Left kidney (tissue), 1 donor: Measurements from ENCODE around the gene CLNS1A. TPM values are rescaled to one million over a fixed set of nuclear protein-coding genes. Genes with fewer than 3 reads are reported as not detected.

Experiments used
- polyA plus RNA-seq: library from polyadenylated mRNA; unstranded; fragments of 120-200 nt; gene quantifications from one replicate; pipeline ENCODE4 v1.2.1, GENCODE V29; 2013; ENCODE audit not compliant: insufficient read length

CLNS1A gene
- polyA plus RNA-seq, 1 donor, result 204 TPM

Other genes with a start within 250 kb of the CLNS1A start
- 102 TPM for gene PAK1, start 163.7 kb downstream of the CLNS1A start, polyA plus RNA-seq
- 6.3 TPM for gene AQP11, start 47.8 kb downstream of the CLNS1A start, polyA plus RNA-seq
- 76.8 TPM for gene RSF1, start 182.9 kb upstream of the CLNS1A start, polyA plus RNA-seq
- 49.3 TPM for gene AAMDC, start 183.3 kb upstream of the CLNS1A start, polyA plus RNA-seq